Uterus (tissue), 2 donors: ENCODE measurements around the gene PDE8A.
A peak's percentile ranks its signal among the peaks of the same experiment; 100 is the strongest.

Source experiments
- CTCF ChIP-seq, 4 experiments: fragments of 200-600 bp in 2 of 4; fragments of 450-650 bp in 2 of 4; sonication (generic) in 2 of 4; IDR thresholded peaks; one replicate each; pipeline ENCODE4 v1.5.1; 2016 to 2019; ENCODE audit warnings: antibody characterized with exemption in 4 of 4, mild to moderate bottlenecking in 2 of 4, moderate library complexity in 1 of 4
- POLR2A ChIP-seq, 2 donors: fragments of 450-650 bp; IDR thresholded peaks; one replicate each; pipeline ENCODE4 v1.6.1; 2016; ENCODE audit warnings: antibody characterized with exemption in 2 of 2, mild to moderate bottlenecking in 1 of 2, moderate library complexity in 1 of 2

GRCh38 chr15:84981711-84982300 is at the start of gene PDE8A:
- TF ChIP-seq POLR2A (IDR thresholded peaks at IDR 0.05), result no peak
- TF ChIP-seq CTCF (IDR thresholded peaks at IDR 0.05), result peak in 3 of 4 experiments; percentile 7 to 14 (median 11)
